ENCODE data around the gene BAIAP2. TPM values are rescaled to one million over a fixed set of nuclear protein-coding genes. Genes with fewer than 3 reads are reported as not detected.

The BAIAP2 gene
- total and polyA plus RNA-seq, 2 donors (not counting 1 experiment from before 2014, with no cell fraction given) = 1.3 to 12.0 TPM

- 95% methylated on average over 18 of the region's 19 CpGs for WGBS (ENCODE audit: insufficient coverage)
- TF ChIP-seq EZH2 (IDR thresholded peaks at IDR 0.05; ENCODE audit: borderline replicate concordance, insufficient read depth, low read depth, low read length, poor library complexity, severe bottlenecking) = no peak
- TF ChIP-seq, protein P1, sequence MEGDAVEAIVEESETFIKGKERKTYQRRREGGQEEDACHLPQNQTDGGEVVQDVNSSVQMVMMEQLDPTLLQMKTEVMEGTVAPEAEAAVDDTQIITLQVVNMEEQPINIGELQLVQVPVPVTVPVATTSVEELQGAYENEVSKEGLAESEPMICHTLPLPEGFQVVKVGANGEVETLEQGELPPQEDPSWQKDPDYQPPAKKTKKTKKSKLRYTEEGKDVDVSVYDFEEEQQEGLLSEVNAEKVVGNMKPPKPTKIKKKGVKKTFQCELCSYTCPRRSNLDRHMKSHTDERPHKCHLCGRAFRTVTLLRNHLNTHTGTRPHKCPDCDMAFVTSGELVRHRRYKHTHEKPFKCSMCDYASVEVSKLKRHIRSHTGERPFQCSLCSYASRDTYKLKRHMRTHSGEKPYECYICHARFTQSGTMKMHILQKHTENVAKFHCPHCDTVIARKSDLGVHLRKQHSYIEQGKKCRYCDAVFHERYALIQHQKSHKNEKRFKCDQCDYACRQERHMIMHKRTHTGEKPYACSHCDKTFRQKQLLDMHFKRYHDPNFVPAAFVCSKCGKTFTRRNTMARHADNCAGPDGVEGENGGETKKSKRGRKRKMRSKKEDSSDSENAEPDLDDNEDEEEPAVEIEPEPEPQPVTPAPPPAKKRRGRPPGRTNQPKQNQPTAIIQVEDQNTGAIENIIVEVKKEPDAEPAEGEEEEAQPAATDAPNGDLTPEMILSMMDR (IDR thresholded peaks at IDR 0.05) = no peak
- CTCF ChIA-PET = no interaction called here
- H3K4me3 ChIP-seq (ENCODE audit: control extremely low read depth in 1 of 5, extremely low read depth in 1 of 5, insufficient read depth in 1 of 5, low read depth in 2 of 5, low read length in 4 of 5) = no peak overlapping the region
- H3K4me2 ChIP-seq (replicated peaks; ENCODE audit: low read depth, low read length, poor library complexity, severe bottlenecking) = no peak overlapping the region
- H3K9me3 ChIP-seq (ENCODE audit: control extremely low read depth in 1 of 3, control insufficient read depth in 2 of 3, insufficient read depth in 1 of 3, low read length in 2 of 3) = no peaks in the 10 kb centered on the region
- H3K27me3 Mint-ChIP-seq = peaks cover 4% of the 10 kb centered on the region
- no peak overlapping the region for H3K9ac ChIP-seq (ENCODE audit: low read length)
- no peaks in the 10 kb centered on the region for H3K36me3 ChIP-seq (replicated peaks in 1 of 2; ENCODE audit: control extremely low read depth in 1 of 2, control insufficient read depth in 1 of 2, extremely low read depth in 1 of 2, insufficient read depth in 2 of 2, low read length in 1 of 2)
- H3K27me3 ChIP-seq (replicated peaks in 1 of 4; ENCODE audit: control extremely low read depth in 1 of 4, control insufficient read depth in 3 of 4, insufficient read depth in 4 of 4, low read length in 3 of 4) = no peaks in the 10 kb centered on the region
- no peaks in the 10 kb centered on the region for H3K4me1 ChIP-seq (ENCODE audit: control insufficient read depth in 2 of 2, insufficient read depth in 2 of 2, low read length in 2 of 2)
- DNase-seq (no peak), ATAC-seq (ENCODE audit: low read depth) (no peak)
- H4K20me1 ChIP-seq (ENCODE audit: control insufficient read depth, insufficient read depth, low read length, poor library complexity, severe bottlenecking) = no peaks in the 10 kb centered on the region
- H3K4me3 Mint-ChIP-seq = no peak overlapping the region
- H3K79me2 ChIP-seq (ENCODE audit: control insufficient read depth, insufficient read depth, low read length) = no peaks in the 10 kb centered on the region
- H2AFZ ChIP-seq (ENCODE audit: insufficient read depth, low read depth, low read length, poor library complexity, severe bottlenecking) = no peak overlapping the region
- no peaks in the 10 kb centered on the region for H3K4me1 Mint-ChIP-seq
- H3K9me3 Mint-ChIP-seq (ENCODE audit: insufficient read depth) = no peaks in the 10 kb centered on the region
- POLR2A ChIA-PET = no interaction called here
- H3K27ac Mint-ChIP-seq = no peak overlapping the region
- intact Hi-C loops (cut with micrococcal nuclease) = no loop called here
- no peak overlapping the region for H3K27ac ChIP-seq (ENCODE audit: low read length in 2 of 2)
Measured at GRCh38 chr17:81064678-81065475, 29.9 kb downstream of the BAIAP2 start.

DNA sequence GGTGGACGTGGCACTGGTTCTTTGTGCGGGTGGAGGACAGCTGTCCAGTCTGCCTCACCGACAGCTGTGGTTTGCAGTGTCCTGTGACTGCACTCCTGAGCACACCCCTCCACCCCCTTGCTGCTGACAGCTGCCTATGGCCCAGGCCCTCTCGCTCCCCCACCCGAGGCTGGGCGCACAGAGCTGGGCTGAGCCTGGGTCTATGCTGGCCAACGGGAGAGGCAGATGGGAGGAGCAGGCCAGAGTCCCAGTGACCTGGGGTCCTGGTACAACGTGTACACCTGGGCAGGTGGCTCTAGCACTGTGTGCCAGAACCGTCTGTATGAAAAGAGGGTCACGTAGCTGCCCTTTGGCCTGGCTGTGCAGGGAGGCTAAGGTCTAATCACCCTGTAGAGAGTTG is 30.5 kb downstream of the BAIAP2 start:
- intact Hi-C loops (cut with micrococcal nuclease) = no loop called here

More for the DNA sequence above, 30.5 kb downstream of the BAIAP2 start:
- no peak overlapping the region for H2AFZ ChIP-seq (ENCODE audit: insufficient read depth, low read depth, low read length, poor library complexity, severe bottlenecking)
- H3K36me3 ChIP-seq (replicated peaks in 1 of 2; ENCODE audit: control extremely low read depth in 1 of 2, control insufficient read depth in 1 of 2, extremely low read depth in 1 of 2, insufficient read depth in 2 of 2, low read length in 1 of 2) = no peaks in the 10 kb centered on the region
- Mint-ChIP-seq H3K27ac (no peak overlapping the region), H3K9me3 (ENCODE audit: insufficient read depth) (no peaks in the 10 kb centered on the region), H3K4me1 (no peaks in the 10 kb centered on the region), H3K4me3 (no peak overlapping the region), H3K27me3 (peaks cover 4% of the 10 kb centered on the region)
- no peaks in the 10 kb centered on the region for H3K27me3 ChIP-seq (replicated peaks in 1 of 4; ENCODE audit: control extremely low read depth in 1 of 4, control insufficient read depth in 3 of 4, insufficient read depth in 4 of 4, low read length in 3 of 4)
- H4K20me1 ChIP-seq (ENCODE audit: control insufficient read depth, insufficient read depth, low read length, poor library complexity, severe bottlenecking) = no peaks in the 10 kb centered on the region
- ATAC-seq (ENCODE audit: low read depth) = no peak
- no peak for DNase-seq
- H3K27ac ChIP-seq (ENCODE audit: low read length in 2 of 2) = no peak overlapping the region
- H3K79me2 ChIP-seq (ENCODE audit: control insufficient read depth, insufficient read depth, low read length) = no peaks in the 10 kb centered on the region
- ChIA-PET POLR2A (no interaction called here), CTCF (no interaction called here)
- no peak overlapping the region for H3K4me2 ChIP-seq (replicated peaks; ENCODE audit: low read depth, low read length, poor library complexity, severe bottlenecking)
- 93% methylated on average over 10 of the region's 10 CpGs for WGBS (ENCODE audit: insufficient coverage)
- H3K9ac ChIP-seq (ENCODE audit: low read length) = no peak overlapping the region
- no peaks in the 10 kb centered on the region for H3K4me1 ChIP-seq (ENCODE audit: control insufficient read depth in 2 of 2, insufficient read depth in 2 of 2, low read length in 2 of 2)
- no peak overlapping the region for H3K4me3 ChIP-seq (ENCODE audit: control extremely low read depth in 1 of 5, extremely low read depth in 1 of 5, insufficient read depth in 1 of 5, low read depth in 2 of 5, low read length in 4 of 5)
- H3K9me3 ChIP-seq (ENCODE audit: control extremely low read depth in 1 of 3, control insufficient read depth in 2 of 3, insufficient read depth in 1 of 3, low read length in 2 of 3) = no peaks in the 10 kb centered on the region
- TF ChIP-seq, protein P1 (IDR thresholded peaks at IDR 0.05) = no peak
- TF ChIP-seq EZH2 (IDR thresholded peaks at IDR 0.05; ENCODE audit: borderline replicate concordance, insufficient read depth, low read depth, low read length, poor library complexity, severe bottlenecking) = no peak
